Midbrain (tissue), 1 donor: Measurements from ENCODE around the gene TXNDC16.
A peak's percentile ranks its signal among the peaks of the same experiment; 100 is the strongest.
"Not testable (repeated sequence)": the region's sequence is repeated elsewhere in the genome, so short reads cannot be mapped to it uniquely, and the experiment has no call there.

Source experiments
- DNase-seq: peaks from one replicate; lab custom pipeline; 2025; lab: John Stamatoyannopoulos, UW

The TXNDC16 gene

GRCh38 chr14:52552063-52552988 lies at the start of gene TXNDC16, which contains the start of gene GPR137C:
Gene TXNDC16, minus strand, starts transcription at chr14:52552505. Its CDS starts 8,948 bp downstream, at chr14:52543557.
Gene GPR137C, plus strand, starts transcription at chr14:52552836. Its CDS starts 312 bp downstream, at chr14:52553148.
- peak; percentile 100 for DNase-seq

GRCh38 chr14:52599974-52600373 lies 47.7 kb upstream of the TXNDC16 start:
- DNase-seq = no peak

GRCh38 chr14:52598568-52598967 lies 46.3 kb upstream of the TXNDC16 start:
- DNase-seq = no peak

- no peak for DNase-seq
Observed at GRCh38 chr14:52596861-52597260, 44.6 kb upstream of the TXNDC16 start.

- no peak for DNase-seq
Observed at GRCh38 chr14:52596320-52596719, 44.0 kb upstream of the TXNDC16 start.

GRCh38 chr14:52590318-52590717 lies 38.0 kb upstream of the TXNDC16 start:
- DNase-seq = no peak

- no peak for DNase-seq
Observed at GRCh38 chr14:52589646-52590045, 37.3 kb upstream of the TXNDC16 start.

GRCh38 chr14:52583544-52583943 lies 31.2 kb upstream of the TXNDC16 start:
- no peak for DNase-seq

- DNase-seq = no peak
Observed at GRCh38 chr14:52575858-52576257, 23.6 kb upstream of the TXNDC16 start.

GRCh38 chr14:52568454-52568853 lies 16.1 kb upstream of the TXNDC16 start:
- not testable (repeated sequence) for DNase-seq

GRCh38 chr14:52563120-52563519 lies 10.8 kb upstream of the TXNDC16 start:
- no peak for DNase-seq

GRCh38 chr14:52558688-52559087 lies 6.4 kb upstream of the TXNDC16 start:
- no peak for DNase-seq

- peak; percentile 85 for DNase-seq
Observed at GRCh38 chr14:52553671-52554575, 1.6 kb upstream of the TXNDC16 start.

GRCh38 chr14:52553002-52553670 lies 831 bp upstream of the TXNDC16 start:
- DNase-seq = no peak

- DNase-seq = peak; percentile 50
Observed at GRCh38 chr14:52551696-52552062, 626 bp downstream of the TXNDC16 start.

GRCh38 chr14:52551205-52551604 lies 1.1 kb downstream of the TXNDC16 start:
- DNase-seq = no peak

- DNase-seq = no peak
Observed at GRCh38 chr14:52550661-52551060, 1.6 kb downstream of the TXNDC16 start.

GRCh38 chr14:52547526-52547925 lies 4.8 kb downstream of the TXNDC16 start:
- no peak for DNase-seq

- no peak for DNase-seq
Observed at GRCh38 chr14:52547027-52547426, 5.3 kb downstream of the TXNDC16 start.

- no peak for DNase-seq
Observed at GRCh38 chr14:52546318-52546670, 6.0 kb downstream of the TXNDC16 start.

GRCh38 chr14:52545584-52546317 lies 6.6 kb downstream of the TXNDC16 start:
- DNase-seq = no peak
